ENCODE results near the gene NKD2.

DNA sequence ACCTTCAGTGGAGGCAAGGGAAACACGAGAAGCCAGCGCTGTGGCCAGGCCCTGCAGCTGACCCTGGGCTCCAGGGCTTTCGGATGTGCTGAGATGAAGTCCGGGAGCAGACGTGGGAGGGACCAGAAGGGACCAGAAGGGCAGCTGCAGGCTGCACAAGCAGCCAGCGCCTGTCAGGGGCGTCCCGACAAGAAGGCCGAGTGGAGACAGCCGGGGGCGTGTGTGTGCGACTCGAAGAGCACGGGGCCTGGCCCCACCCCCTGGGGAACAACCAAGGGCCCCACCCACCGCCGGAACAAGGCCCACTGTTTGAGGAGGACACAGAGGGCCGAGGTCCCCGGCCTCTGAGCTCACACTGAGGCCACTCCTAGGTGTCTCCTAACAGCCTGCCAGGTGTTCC lies 71.8 kb downstream of the NKD2 start:
- TF ChIP-seq, protein P1, sequence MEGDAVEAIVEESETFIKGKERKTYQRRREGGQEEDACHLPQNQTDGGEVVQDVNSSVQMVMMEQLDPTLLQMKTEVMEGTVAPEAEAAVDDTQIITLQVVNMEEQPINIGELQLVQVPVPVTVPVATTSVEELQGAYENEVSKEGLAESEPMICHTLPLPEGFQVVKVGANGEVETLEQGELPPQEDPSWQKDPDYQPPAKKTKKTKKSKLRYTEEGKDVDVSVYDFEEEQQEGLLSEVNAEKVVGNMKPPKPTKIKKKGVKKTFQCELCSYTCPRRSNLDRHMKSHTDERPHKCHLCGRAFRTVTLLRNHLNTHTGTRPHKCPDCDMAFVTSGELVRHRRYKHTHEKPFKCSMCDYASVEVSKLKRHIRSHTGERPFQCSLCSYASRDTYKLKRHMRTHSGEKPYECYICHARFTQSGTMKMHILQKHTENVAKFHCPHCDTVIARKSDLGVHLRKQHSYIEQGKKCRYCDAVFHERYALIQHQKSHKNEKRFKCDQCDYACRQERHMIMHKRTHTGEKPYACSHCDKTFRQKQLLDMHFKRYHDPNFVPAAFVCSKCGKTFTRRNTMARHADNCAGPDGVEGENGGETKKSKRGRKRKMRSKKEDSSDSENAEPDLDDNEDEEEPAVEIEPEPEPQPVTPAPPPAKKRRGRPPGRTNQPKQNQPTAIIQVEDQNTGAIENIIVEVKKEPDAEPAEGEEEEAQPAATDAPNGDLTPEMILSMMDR (IDR thresholded peaks at IDR 0.05): no peak
- TF ChIP-seq NR2C2 (CRISPR knock-in tag; IDR thresholded peaks at IDR 0.05): no peak
- no peak for TF ChIP-seq ETV6 (CRISPR knock-in tag; IDR thresholded peaks at IDR 0.05)
- TF ChIP-seq, protein P2, sequence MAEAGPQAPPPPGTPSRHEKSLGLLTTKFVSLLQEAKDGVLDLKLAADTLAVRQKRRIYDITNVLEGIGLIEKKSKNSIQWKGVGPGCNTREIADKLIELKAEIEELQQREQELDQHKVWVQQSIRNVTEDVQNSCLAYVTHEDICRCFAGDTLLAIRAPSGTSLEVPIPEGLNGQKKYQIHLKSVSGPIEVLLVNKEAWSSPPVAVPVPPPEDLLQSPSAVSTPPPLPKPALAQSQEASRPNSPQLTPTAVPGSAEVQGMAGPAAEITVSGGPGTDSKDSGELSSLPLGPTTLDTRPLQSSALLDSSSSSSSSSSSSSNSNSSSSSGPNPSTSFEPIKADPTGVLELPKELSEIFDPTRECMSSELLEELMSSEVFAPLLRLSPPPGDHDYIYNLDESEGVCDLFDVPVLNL (CRISPR knock-in tag; IDR thresholded peaks at IDR 0.05; ENCODE audit: borderline replicate concordance, low read depth): no peak
- TF ChIP-seq TCF7 (CRISPR knock-in tag; IDR thresholded peaks at IDR 0.05; ENCODE audit: low read depth): no peak
- no peak for TF ChIP-seq NR3C1 (CRISPR knock-in tag; conservative IDR thresholded peaks at IDR 0.05; ENCODE audit: low read depth)
- TF ChIP-seq ESRRA (CRISPR knock-in tag; IDR thresholded peaks at IDR 0.05; ENCODE audit: borderline replicate concordance): no peak
- TF ChIP-seq, protein P3, sequence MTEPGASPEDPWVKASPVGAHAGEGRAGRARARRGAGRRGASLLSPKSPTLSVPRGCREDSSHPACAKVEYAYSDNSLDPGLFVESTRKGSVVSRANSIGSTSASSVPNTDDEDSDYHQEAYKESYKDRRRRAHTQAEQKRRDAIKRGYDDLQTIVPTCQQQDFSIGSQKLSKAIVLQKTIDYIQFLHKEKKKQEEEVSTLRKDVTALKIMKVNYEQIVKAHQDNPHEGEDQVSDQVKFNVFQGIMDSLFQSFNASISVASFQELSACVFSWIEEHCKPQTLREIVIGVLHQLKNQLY (CRISPR knock-in tag; IDR thresholded peaks at IDR 0.05): no peak
- TF ChIP-seq ATF1 (CRISPR knock-in tag; IDR thresholded peaks at IDR 0.05): no peak
- TF ChIP-seq FOXJ3 (CRISPR knock-in tag; IDR thresholded peaks at IDR 0.05; ENCODE audit: borderline replicate concordance): no peak
- TF ChIP-seq GABPB1 (CRISPR knock-in tag; IDR thresholded peaks at IDR 0.05): no peak
- TF ChIP-seq SMAD4 (CRISPR knock-in tag; IDR thresholded peaks at IDR 0.05): no peak

Data from WTC11 (cell line).